ENCODE data around the gene NEK5.
"Not testable (repeated sequence)": the region's sequence is repeated elsewhere in the genome, so short reads cannot be mapped to it uniquely, and the experiment has no call there.

NEK5 gene

GRCh38 chr13:52061587-52061986, 67.3 kb downstream of the NEK5 start:
- no peak for DNase-seq

DNA sequence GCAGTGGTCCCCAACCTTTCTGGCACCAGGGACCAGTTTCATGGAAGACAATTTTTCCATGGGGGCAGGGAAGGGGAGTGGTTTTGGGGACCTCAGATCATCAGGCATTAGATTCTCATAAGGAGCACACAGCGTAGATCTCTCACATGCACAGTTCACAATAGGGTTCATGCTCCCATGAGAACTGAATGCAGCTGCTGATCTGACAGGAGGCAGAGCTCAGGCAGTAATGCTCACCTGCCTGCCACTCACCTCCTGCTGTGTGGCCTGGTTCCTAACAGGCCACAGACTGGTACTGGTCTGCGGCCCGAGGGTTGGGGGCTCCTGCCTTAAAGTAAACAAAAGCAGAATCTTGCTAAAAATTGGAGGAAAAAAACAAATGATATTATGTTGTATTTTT, 67.8 kb downstream of the NEK5 start:
- DNase-seq: not testable (repeated sequence)

GRCh38 chr13:52053460-52053859, 75.4 kb downstream of the NEK5 start:
- no peak for DNase-seq

DNA sequence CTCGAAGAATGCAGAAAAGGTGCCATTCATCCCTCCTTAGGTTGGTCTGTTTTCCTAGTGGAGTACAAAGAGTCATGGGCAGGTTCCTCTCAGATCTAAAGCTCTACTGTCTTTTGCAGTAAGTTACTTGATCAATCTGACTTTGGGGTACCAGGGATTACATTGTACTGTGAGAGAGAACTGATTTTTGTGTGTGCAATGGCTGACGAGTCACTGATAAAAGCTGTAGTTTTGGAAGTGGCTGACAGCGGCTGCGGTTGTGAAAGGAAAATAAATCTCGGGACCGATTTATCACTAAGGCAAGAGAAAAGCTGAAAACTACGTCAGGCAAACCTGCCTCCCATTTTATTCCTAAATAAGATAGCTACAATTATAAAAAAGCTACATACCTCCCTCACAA, 77.5 kb downstream of the NEK5 start:
- no peak for DNase-seq

DNA sequence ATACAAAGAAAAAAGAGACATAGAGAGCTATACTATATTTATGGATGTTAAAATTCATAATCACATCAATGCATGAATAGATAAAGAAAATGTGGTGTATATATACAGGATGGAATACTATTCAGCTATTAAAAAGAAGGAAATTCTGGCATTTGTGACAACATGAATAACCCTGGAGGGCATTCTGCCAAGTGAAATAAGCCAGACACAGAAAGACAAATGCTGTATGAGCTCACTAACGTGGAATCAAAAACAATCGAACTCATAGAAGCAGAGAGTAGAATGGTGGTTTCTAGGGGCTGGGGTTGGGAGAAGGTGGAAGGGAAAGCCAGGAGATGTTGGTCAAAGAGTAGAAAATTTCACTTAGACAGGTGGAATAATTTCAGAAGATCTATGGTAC, 80.4 kb downstream of the NEK5 start:
- no peak for DNase-seq

DNA sequence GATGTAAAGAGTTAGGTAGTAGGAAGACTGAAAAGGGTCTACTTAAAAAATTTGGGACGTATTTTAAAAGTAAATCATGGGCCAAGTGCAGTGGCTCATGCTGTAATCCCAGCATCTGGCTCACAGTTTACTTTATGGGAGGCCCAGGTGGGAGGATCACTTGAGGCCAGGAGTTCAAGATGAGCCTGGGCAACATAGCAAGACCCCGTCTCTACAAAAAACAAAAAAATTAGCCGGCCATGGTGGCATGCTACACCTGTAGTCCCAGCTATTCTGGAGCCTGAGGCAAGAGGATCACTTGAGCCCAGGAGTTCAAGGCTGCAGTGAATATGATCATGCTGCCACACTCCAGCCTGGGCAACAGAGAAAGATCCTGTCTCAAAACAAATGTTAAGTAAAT, 81.4 kb downstream of the NEK5 start:
- DNase-seq: no peak

GRCh38 chr13:52043675-52044074, 85.2 kb downstream of the NEK5 start:
- no peak for DNase-seq

DNA sequence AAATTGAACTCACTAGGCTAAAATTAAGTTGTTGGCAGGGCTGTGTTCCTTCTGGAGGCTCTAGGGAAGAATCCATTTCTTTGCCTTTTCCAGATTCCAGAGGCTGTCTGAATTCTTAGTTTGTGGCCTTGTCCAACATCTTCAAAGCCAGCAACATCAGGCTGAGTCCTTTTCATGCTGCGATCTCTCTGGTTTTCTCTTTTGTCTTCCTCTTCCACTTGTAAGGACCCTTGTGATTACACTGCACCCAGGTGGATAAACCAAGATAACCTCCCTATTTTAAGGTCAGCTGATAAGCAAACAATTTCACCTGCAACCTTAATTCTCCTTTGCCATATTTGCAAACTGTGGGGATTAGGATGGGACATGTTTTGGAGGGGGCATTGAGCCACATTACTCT, 92.8 kb downstream of the NEK5 start:
- DNase-seq: no peak

DNA sequence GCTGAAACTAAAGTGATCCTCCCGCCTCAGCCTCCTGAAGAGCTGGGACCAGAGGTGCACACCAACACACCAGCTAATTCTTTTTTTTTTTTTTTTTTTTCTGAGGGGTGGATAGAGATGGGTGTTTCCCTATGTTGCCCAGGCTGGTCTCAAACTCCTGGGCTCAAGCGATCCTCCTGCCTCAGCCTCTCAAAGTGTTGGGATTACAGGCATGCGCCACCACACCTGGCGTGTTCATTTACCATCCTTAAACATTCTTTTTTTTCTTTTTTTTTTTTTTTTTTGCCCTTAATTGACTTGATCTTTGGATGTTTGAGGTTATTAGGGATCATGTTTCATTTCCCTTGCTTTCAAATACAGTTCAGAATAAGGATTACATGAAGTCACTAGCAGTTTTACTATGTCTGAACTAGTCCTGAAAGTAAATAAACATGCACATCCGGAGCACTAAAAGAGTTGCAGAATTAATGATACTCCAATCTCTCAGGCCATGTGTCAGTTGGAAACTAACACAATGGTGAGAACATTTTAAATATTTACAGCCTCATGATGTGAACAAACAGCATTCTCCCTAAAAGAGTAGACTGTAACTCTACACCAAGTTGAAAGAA, 94.2 kb downstream of the NEK5 start:
- no peak for DNase-seq

DNA sequence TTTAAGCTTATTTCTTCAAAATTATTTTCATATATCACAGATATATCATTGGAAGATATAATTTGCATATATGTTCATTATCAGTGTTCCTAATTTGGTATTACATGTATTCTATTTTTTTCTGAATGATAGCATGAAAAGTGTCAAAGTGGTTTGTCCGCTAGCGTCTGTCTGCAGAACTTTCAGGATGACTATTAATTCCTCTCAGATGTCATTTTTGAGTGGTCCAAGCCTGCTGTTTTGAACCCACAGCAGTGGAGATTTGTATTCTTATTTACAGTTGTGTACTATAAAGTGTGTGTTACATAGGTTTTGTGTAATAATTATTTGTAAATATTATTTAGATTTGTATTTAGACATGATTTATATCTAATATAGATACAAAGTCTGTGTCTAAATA, 95.8 kb downstream of the NEK5 start:
- no peak for DNase-seq

GRCh38 chr13:52030401-52030800, 98.5 kb downstream of the NEK5 start:
- DNase-seq: not testable (repeated sequence)

GRCh38 chr13:52029569-52029968, 99.3 kb downstream of the NEK5 start:
- no peak for DNase-seq

- DNase-seq: no peak
These were observed 101.0 kb downstream of the NEK5 start for GRCh38 chr13:52027832-52028231.

GRCh38 chr13:52026246-52026626, 102.6 kb downstream of the NEK5 start:
- DNase-seq: no peak

DNA sequence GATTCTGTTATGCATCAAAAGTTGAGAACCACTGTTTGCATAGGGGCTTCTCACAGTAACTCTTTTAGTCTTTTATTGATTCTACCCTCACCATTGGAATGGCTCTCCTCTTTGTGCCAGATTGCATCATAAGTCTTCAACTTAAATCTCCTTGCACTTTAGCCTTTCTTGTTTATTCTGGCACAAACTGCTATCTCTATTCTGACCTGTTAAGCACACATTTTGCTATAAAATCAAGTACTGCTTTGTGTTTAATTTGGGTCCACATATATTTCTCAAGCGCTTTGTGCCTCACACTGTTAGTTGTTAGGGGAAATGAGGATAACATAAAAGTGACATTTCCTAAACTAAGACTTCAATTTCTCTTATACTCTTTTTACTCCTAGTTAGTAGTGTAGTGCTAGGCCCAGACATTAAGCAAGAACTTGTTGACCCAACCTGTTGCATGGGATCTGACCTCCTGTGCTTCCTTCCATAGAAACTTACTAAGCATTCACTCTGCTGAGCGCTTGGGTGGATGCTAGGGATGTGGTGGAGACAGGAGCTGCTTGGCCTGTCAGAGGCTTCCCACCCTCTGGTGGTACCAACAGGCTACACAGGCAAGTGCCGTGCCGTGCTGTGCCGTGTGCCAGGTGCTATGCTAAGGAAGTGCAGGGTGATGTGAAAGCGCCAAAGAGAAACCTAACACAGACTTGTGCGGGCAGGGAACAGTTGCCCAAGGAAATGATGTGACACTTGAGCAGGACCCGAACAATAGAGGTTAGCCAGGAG, 103.2 kb downstream of the NEK5 start:
- no peak for DNase-seq

- DNase-seq: no peak
These were observed 104.4 kb downstream of the NEK5 start, which contains the start of gene UTP14C for GRCh38 chr13:52024481-52024880. Gene UTP14C (plus strand): TSS chr13:52024691. CDS start chr13:52028805, 4,114 bp downstream.

- DNase-seq: no peak
These were observed 106.5 kb downstream of the NEK5 start for GRCh38 chr13:52022356-52022755.

DNA sequence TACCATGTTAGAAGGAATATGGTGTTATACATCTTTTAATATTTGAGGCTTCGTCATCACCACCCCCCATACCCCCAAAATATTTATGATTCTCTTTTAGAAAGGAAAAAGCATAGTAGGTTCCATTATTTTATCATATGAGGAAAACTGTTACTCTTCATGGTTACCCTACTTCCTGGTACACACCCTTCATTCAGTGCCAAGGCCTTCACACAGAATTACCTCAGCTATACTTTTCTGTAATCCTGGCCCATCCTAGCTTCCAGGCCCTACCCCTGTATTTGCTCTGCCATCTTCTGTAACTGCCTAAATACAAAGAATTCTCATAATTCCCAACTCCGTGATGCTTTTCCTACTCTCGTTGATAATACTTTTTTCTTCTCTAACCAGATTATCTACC, 108.7 kb downstream of the NEK5 start:
- DNase-seq: no peak

- DNase-seq: no peak
These were observed 112.6 kb downstream of the NEK5 start for GRCh38 chr13:52016296-52016695.

GRCh38 chr13:52012512-52012836, 116.4 kb downstream of the NEK5 start:
- no peak for DNase-seq

DNA sequence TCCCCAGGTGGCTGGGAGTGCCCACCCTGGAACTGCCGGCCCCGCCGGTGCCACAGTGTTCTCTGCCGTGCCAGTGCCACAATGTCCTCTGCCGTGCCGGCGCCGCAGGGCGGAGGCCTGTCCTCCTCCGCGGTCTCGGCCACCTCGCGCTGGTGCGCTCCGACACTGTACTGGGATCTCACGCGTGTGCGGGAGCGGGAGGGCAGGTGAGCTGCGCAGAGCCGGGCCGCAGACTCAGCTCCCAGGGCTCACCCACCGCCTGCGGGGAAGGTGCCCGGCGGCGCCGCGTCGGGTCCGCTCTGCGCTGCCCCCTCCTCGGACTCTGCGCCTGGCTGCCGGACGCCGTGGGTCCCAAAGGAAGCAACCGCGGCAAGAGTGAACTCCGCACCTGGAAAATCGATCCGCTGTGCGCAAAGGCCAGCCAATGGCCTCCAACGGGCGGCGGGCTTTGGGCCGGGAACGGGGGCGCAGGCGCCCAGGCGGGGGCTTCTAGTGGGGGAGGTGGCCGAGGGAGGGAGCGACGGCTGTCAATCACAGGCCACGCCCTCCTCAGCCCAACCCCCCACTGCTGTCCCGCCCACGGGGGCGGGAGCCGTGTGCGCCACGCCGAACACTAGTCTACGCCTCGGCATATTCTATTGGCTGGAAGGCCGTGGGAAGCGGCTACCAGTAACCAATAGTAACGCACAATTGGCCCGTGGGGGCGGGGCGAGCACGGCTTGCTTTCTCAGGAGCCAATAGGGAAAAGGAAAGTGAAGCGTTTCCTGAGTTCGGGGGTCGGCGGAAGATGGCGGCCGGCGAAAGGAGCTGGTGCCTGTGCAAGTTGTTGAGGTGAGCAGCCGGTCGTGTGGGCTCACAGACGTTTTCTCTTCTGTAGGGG, 117.0 kb downstream of the NEK5 start, which contains the start of gene ALG11:
TSS of gene ALG11 (plus strand) at position 767 of the 880 bp plus-strand sequence. CDS start at position 788, 21 bp downstream.
- DNase-seq: peak; percentile 98

DNA sequence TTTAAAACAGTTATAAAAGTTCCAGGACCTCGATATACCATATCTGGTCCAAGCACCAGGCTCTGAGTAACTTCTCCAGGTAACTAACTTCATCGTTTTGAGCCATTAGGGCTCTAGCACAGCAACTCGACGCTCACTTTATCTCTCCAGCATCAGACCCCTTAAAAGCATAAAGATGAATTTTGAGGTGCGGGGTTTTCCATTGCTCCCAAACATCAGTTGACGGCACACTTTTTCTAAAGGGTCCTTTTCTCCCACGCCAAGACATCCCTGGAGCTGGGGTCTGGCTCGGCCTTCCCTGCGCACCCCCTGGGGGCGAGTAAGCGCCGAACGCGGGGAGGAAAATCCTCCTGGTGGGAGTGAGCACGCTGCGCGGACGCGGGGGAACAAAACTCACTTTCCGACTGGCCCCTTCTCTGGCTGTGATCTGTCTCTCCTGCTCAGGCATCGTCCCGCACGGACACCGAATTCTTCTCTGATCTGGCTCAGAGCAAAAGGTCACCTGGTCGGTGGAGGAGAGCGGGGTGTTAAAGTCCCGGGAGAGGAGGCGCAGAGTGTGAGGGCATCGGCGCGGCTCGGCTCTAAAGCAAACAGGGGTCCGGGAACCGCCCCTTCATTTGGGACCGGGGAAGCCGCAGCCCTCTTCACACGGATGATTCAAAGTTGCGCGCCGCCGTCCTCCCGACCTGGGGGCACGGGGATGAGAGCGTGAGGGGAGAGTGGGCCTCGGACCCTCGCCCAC, 117.8 kb downstream of the NEK5 start, which contains the start of gene ATP7B:
TSS of gene ATP7B (minus strand) at position 561 of the 742 bp plus-strand sequence. CDS start at position 448, 113 bp downstream.
- no peak for DNase-seq

DNA sequence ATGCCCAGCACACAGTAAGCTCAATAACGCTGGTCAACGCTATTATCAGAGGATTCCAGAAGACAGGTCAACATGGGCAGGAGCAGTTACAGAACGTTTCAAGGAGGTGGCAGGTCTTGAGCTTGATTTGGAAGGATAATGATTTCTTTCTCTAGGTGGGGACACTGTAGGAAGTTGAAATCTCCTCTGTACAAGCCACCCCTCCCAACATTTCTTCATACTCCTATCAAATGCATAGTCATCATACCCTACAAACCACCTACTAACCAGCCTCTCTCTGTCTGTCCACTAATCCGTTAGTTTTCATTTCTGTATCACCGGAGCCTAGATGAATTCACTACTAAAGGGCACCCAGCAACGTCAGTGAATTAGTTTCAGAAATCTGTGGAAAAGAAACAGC, 118.9 kb downstream of the NEK5 start:
- DNase-seq: no peak

All from hippocampal formation (tissue), 2 donors.